ENCODE data around the gene TEX28. TPM values are rescaled to one million over a fixed set of nuclear protein-coding genes. Genes with fewer than 3 reads are reported as not detected.
A peak's percentile ranks its signal among the peaks of the same experiment; 100 is the strongest.

The TEX28 gene
- total and polyA plus RNA-seq, 5 donors: not detected

DNA sequence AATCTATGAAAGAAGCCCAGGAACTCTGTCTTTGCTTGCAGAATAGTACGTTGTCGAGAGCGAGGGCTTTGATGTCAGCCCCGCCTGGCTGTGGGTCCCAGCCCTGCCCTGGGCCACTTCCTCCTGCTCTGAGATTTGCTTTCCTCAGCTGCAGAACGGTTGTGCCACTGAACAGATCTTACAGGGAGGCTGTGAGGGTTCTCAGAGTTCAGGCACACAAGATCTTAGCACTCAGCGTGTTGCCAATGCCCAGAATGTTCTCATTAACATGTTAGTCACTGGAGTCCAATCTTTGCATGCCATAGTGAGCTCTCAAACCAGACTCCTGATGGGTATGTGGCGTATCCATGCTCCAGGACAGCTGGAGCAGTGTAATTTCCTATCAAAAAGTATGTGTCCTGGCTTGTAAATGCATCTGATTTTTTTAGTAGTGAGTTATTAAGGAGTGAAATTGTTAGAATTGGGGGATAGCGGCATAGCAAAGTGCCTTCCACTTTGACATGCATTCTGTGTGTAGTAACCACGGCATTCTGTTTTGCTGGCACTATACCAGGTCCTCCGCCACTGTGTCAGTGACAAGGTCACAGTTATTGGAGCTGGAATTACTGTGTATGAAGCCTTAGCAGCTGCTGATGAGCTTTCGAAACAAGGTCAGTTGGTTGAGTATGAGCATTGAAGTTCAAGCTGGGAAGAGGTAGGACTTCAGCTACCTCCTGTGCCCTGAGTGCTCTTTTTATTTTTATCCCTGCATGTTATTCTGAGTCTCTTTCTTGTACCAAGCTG lies 32.3 kb upstream of the TEX28 start:
- intact Hi-C loops (cut with DNase I): no loop called here
- ATAC-seq: peak; percentile 44 to 56

DNA sequence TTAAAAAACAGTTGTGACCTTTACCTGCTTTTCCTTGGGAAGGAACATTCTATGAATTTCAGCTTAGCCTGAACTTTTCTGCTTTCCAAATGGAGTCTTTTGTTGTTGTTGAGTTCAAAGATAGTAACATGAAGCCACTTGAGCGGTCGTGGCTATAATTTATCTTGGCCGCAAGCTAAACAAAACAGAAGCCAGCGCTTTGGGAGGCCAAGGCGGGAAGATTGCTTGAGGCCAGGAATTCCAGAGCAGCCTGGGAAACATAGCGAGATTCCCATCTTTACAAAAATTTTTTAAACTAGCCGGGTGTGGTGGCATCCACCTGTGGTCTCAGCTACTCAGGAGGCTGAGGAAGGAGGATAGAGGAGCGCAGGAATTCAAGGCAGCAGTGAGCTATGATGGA lies 30.6 kb upstream of the TEX28 start:
- ATAC-seq (peak; percentile 40 to 58), DNase-seq (no peak)
- intact Hi-C loops (cut with DNase I): no loop called here
- no peaks in the 10 kb centered on the region for H3K9me3 ChIP-seq (ENCODE audit: control insufficient read depth, low read length)
- peaks cover 4% of the 10 kb centered on the region for H3K4me1 ChIP-seq (ENCODE audit: control insufficient read depth, insufficient read depth, low read length)
- H3K27ac ChIP-seq (ENCODE audit: low read length): no peak overlapping the region
- no peaks in the 10 kb centered on the region for H3K27me3 ChIP-seq (ENCODE audit: control insufficient read depth, insufficient read depth)
- 46% methylated on average over 8 of the region's 8 CpGs for WGBS
- no peak overlapping the region for H3K4me3 ChIP-seq (ENCODE audit: low read length)

More for the DNA sequence above, 32.3 kb upstream of the TEX28 start:
- no peak for DNase-seq
- Histone ChIP-seq H3K4me3 (ENCODE audit: low read length) (no peak overlapping the region), H3K27me3 (ENCODE audit: control insufficient read depth, insufficient read depth) (no peaks in the 10 kb centered on the region), H3K4me1 (ENCODE audit: control insufficient read depth, insufficient read depth, low read length) (peaks cover 4% of the 10 kb centered on the region), H3K27ac (ENCODE audit: low read length) (peak overlapping the region; percentile 30), H3K9me3 (ENCODE audit: control insufficient read depth, low read length) (no peaks in the 10 kb centered on the region)
- 19% methylated on average over 11 of the region's 11 CpGs for WGBS

DNA sequence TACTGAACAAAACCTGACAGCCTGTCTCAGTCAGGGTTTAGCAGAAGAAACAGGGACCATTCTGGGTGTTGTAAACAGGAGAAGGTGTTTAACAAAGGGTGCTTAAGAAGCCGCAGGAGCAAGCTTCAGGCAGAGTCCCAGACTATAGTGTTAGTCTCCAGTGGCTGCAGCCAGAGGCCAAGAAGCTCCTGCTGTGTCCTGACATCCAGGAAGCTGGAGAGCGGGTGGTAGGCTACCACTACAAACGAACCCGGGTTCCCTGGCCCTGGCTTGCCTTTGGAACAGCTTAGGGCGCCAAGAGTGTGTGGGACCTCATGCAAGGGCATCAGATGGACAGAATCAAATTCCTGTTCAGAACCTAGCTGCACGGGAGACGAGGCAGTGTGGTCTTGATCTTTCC lies 28.6 kb upstream of the TEX28 start:
- no peak overlapping the region for H3K4me3 ChIP-seq (ENCODE audit: low read length)
- H3K27me3 ChIP-seq (ENCODE audit: control insufficient read depth, insufficient read depth): no peaks in the 10 kb centered on the region
- intact Hi-C loops (cut with DNase I): no loop called here
- no peak for ATAC-seq
- no peak for DNase-seq
- no peak overlapping the region for H3K27ac ChIP-seq (ENCODE audit: low read length)
- 71% methylated on average over 7 of the region's 7 CpGs for WGBS
- H3K4me1 ChIP-seq (ENCODE audit: control insufficient read depth, insufficient read depth, low read length): peaks cover 4% of the 10 kb centered on the region
- no peaks in the 10 kb centered on the region for H3K9me3 ChIP-seq (ENCODE audit: control insufficient read depth, low read length)

DNA sequence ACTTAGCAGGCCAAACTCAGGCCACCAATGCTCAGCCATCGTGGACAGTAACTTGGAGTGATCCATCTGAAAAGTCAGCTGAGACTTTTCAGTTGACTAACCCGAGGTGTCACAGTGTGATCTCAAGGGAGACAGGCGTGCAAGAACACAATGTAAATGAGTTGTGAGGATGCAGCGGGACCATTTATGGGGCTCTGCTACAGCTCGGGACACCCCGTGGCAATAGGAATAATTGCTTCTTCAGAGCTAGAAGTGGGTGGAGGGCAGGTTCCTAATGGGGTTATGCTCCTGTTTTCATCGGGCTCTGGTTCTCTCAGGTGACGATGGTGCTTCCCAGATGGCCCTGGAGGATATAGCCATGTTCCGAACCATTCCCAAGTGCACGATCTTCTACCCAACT lies 28.0 kb upstream of the TEX28 start:
- no peak for ATAC-seq
- intact Hi-C loops (cut with DNase I): no loop called here
- H3K9me3 ChIP-seq (ENCODE audit: control insufficient read depth, low read length): no peaks in the 10 kb centered on the region
- no peak overlapping the region for H3K27ac ChIP-seq (ENCODE audit: low read length)
- 82% methylated on average over 10 of the region's 10 CpGs for WGBS
- DNase-seq: no peak
- H3K27me3 ChIP-seq (ENCODE audit: control insufficient read depth, insufficient read depth): no peaks in the 10 kb centered on the region
- peaks cover 4% of the 10 kb centered on the region for H3K4me1 ChIP-seq (ENCODE audit: control insufficient read depth, insufficient read depth, low read length)
- no peak overlapping the region for H3K4me3 ChIP-seq (ENCODE audit: low read length)

DNA sequence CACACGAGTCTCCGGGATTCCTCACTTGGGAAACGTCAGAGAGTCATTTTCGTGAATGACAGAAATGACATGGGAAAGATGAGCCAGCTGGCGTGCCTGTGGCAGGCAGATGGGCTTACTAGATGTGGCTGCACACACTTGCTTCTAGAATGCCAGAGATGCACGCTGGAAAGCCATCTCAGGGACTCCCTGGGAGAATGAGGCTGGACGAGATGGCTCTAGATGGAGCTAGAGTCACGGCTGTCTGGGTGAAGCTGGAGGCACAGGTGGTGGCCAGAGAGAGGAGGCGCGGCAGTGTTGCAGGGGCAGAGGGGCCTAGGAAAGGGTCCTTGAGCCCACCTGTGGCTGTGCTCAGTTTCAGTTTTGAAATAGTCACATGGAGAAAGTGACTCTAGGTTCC lies 26.7 kb upstream of the TEX28 start:
- ATAC-seq: peak in 1 of 2 donors; percentile 63
- peaks cover 2% of the 10 kb centered on the region for H3K4me1 ChIP-seq (ENCODE audit: control insufficient read depth, insufficient read depth, low read length)
- H3K9me3 ChIP-seq (ENCODE audit: control insufficient read depth, low read length): no peaks in the 10 kb centered on the region
- no peak overlapping the region for H3K4me3 ChIP-seq (ENCODE audit: low read length)
- no peaks in the 10 kb centered on the region for H3K27me3 ChIP-seq (ENCODE audit: control insufficient read depth, insufficient read depth)
- 50% methylated on average over 10 of the region's 10 CpGs for WGBS
- intact Hi-C loops (cut with DNase I): no loop called here
- H3K27ac ChIP-seq (ENCODE audit: low read length): no peak overlapping the region
- DNase-seq: no peak

DNA sequence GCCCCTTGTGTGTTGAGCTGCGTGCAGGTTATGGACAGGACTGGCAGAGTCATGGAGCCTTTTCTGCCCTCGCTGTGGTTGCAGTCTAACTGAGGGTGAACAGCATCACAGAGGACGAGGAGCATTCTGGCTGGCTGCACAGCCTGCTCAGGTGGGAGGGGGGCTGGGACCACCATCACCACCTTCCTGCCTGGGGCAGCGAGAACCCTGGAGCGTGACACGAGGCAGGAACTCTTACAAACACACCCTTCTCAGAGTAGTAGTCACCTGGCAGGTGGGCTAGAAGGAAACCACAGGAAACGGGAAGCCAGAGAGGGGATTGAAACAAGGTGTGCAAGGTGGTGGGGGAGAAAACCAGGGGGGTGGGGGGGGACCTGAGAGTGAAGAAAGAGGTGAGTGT lies 26.2 kb upstream of the TEX28 start:
- no peaks in the 10 kb centered on the region for H3K9me3 ChIP-seq (ENCODE audit: control insufficient read depth, low read length)
- H3K4me1 ChIP-seq (ENCODE audit: control insufficient read depth, insufficient read depth, low read length): peaks cover 2% of the 10 kb centered on the region
- DNase-seq (no peak), ATAC-seq (no peak)
- 82% methylated on average over 7 of the region's 7 CpGs for WGBS
- intact Hi-C loops (cut with DNase I): no loop called here
- H3K27me3 ChIP-seq (ENCODE audit: control insufficient read depth, insufficient read depth): no peaks in the 10 kb centered on the region
- H3K4me3 ChIP-seq (ENCODE audit: low read length): no peak overlapping the region
- H3K27ac ChIP-seq (ENCODE audit: low read length): no peak overlapping the region

DNA sequence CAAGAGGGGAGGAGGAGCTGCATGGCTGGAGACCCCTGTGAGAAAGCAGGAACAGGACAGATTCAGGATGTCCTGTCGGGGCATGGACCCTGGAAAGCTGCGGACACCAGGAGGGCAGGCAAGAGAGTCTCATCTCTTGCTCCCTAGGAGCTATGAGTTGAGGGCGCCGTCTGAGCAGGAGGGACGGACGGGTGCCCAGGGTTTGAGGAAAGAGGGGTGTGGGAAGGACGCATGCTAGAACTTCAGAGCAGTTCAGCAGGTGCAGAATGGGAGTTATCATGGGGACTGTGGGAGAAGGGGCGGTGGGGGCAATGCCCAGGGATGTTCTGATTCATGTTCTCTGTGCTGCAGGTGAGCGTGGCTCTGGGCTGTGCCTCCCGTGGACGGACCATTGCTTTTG lies 25.5 kb upstream of the TEX28 start:
- DNase-seq (no peak), ATAC-seq (no peak)
- 93% methylated on average over 11 of the region's 11 CpGs for WGBS
- intact Hi-C loops (cut with DNase I): no loop called here
- Histone ChIP-seq H3K9me3 (ENCODE audit: control insufficient read depth, low read length) (no peaks in the 10 kb centered on the region), H3K4me1 (ENCODE audit: control insufficient read depth, insufficient read depth, low read length) (peaks cover 2% of the 10 kb centered on the region), H3K27me3 (ENCODE audit: control insufficient read depth, insufficient read depth) (no peaks in the 10 kb centered on the region), H3K27ac (ENCODE audit: low read length) (no peak overlapping the region), H3K4me3 (ENCODE audit: low read length) (no peak overlapping the region)

DNA sequence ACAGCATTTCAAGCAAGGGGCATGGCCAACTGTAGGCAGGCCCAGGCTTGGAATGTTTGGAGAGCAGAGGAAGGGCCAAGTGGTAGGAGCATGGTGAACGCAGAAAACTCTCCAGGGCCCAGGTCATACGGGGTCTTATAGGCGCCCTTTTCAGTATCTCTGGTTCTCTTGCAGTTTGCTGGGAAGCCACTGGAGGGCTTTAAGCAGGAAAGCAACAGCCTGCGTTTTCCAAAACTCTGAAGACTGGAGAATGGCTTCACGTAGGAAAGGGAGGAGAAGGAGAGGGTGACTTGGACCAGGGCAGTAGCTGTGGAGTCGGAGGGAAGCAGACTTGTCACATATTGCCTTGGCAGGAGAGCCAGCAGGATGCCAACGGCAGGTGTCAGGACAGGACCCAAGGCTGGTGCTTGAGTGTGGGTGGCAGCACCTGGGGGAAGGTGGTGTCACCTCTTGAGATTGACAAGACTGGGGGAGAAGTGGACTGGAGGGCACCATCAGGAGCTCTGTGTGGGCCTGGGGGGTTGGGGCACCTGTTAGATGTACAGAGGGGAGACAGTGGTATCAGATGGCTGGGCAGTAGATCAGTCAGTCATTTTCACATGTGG lies 22.6 kb upstream of the TEX28 start:
- peak; percentile 45 to 54 for ATAC-seq
- Histone ChIP-seq H3K4me1 (ENCODE audit: control insufficient read depth, insufficient read depth, low read length) (no peaks in the 10 kb centered on the region), H3K9me3 (ENCODE audit: control insufficient read depth, low read length) (no peaks in the 10 kb centered on the region), H3K27me3 (ENCODE audit: control insufficient read depth, insufficient read depth) (no peaks in the 10 kb centered on the region), H3K4me3 (ENCODE audit: low read length) (no peak overlapping the region), H3K27ac (ENCODE audit: low read length) (no peak overlapping the region)
- 11% methylated on average over 7 of the region's 7 CpGs for WGBS
- intact Hi-C loops (cut with DNase I): no loop called here
- DNase-seq: no peak

DNA sequence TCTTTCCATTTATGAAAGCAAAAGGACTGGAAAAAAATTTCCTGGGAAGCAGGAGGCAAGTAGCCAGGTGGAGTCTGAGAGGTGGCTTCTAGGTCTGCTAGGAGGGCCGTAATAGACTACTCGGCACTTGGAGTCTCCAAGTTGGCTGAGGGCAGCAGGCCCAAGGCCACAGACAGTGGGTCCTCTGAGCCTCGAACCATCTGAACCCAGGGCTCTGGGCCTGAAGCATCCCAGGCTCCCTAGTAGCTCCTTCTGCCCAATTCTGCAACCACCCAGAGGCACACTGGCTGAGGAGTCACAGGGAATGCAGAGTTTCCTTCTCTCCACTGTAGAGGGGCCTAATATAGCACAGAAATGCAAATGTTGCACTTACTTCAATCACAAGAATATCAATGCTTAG lies 20.5 kb upstream of the TEX28 start:
- Histone ChIP-seq H3K27me3 (ENCODE audit: control insufficient read depth, insufficient read depth) (no peaks in the 10 kb centered on the region), H3K27ac (ENCODE audit: low read length) (no peak overlapping the region), H3K9me3 (ENCODE audit: control insufficient read depth, low read length) (no peaks in the 10 kb centered on the region), H3K4me1 (ENCODE audit: control insufficient read depth, insufficient read depth, low read length) (no peaks in the 10 kb centered on the region), H3K4me3 (ENCODE audit: low read length) (no peak overlapping the region)
- WGBS: 94% methylated on average over 3 of the region's 3 CpGs
- intact Hi-C loops (cut with DNase I): no loop called here
- ATAC-seq (no peak), DNase-seq (no peak)

DNA sequence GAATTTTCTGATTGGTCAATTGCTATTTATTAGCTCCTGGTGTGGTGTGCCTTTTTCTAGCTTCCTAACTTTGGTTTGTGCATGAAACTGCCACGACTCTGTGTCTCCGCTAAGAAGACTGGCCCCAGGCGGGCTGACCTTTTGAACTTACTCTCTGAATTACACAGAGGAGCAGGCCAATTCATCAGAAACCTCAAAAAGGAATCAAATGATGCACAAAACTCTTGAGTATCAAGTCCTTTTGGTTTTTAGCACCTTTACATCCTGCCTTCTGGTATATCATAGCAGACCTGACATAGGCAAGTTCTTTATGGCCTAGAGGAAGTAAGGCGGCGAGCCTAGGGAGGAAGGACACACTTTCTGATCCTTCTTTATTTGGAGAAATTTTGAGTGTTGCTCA lies 18.2 kb upstream of the TEX28 start:
- Histone ChIP-seq H3K9me3 (ENCODE audit: control insufficient read depth, low read length) (no peaks in the 10 kb centered on the region), H3K27ac (ENCODE audit: low read length) (no peak overlapping the region), H3K4me1 (ENCODE audit: control insufficient read depth, insufficient read depth, low read length) (peaks cover 2% of the 10 kb centered on the region), H3K4me3 (ENCODE audit: low read length) (no peak overlapping the region), H3K27me3 (ENCODE audit: control insufficient read depth, insufficient read depth) (no peaks in the 10 kb centered on the region)
- WGBS: 83% methylated on average over 5 of the region's 5 CpGs
- no peak for ATAC-seq
- DNase-seq: no peak
- intact Hi-C loops (cut with DNase I): no loop called here

DNA sequence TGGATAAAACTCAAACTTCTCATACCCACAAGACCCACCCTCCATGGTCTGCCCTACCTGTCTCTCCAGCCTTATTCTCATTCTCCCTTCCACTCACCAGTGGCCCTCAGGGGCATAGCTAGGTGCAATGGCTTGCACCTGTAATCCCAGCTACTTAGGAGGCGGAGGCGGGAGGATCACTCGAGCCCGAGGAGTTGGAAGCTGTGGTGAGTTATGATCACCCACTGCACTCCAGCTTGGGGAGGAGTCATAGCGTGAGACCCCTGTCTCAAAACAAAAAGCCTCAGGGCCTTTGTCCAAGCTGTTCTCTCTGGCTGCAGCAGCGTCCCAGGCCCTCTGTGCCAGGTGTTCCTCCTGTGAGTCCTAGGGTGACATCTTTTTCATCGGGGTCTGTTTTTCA lies 17.2 kb upstream of the TEX28 start:
- Histone ChIP-seq H3K4me3 (ENCODE audit: low read length) (no peak overlapping the region), H3K27me3 (ENCODE audit: control insufficient read depth, insufficient read depth) (no peaks in the 10 kb centered on the region), H3K4me1 (ENCODE audit: control insufficient read depth, insufficient read depth, low read length) (peaks cover 2% of the 10 kb centered on the region), H3K9me3 (ENCODE audit: control insufficient read depth, low read length) (no peaks in the 10 kb centered on the region), H3K27ac (ENCODE audit: low read length) (no peak overlapping the region)
- 97% methylated on average over 7 of the region's 7 CpGs for WGBS
- ATAC-seq: no peak
- intact Hi-C loops (cut with DNase I): no loop called here
- no peak for DNase-seq

Measured in right cardiac atrium (tissue), 5 donors.